ENCODE measurements around the gene RSPH1. TPM values are rescaled to one million over a fixed set of nuclear protein-coding genes. Genes with fewer than 3 reads are reported as not detected.

RSPH1 gene
- total RNA-seq, 1 experiment from 2014 or later: 0.31 TPM

DNA sequence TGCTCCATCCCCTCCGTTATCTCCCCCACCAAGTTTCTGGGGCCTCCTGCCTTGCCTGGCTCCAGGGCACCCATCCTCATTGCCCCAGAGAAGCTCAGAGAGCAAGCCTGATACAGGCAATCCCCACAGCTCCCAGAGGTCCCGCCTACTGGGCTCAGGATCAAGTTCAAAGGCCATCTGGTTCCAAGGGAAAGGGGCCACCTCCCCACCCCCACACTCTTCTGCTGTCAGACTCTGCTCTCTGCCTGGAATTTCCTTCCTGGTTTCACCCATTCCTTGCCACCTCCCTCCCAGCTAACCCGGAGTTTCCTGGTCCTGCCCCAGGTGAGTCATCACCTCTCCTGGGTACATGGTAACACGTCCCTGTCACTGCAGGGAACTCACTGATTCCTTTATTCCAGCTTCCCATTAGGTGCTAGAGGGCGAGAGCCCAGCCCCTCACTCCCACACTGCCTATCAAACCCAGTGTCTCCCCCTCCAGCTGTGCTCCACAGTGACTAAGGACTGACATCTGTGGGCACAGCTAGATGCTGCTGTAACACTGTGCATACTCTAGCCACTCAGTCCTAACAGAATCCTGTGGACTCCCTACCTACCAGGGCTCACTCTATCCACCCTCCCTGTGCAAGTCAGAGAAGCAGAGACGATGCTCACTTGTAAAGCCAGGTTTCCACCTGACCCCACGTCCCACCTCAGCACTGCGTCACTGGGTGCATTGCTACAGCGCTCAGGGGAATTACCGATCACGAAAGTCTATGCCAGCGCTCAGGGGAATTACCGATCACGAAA lies 21.8 kb downstream of the RSPH1 start:
- H4K20me1 ChIP-seq (ENCODE audit: control insufficient read depth, insufficient read depth, insufficient read length): no peaks in the 10 kb centered on the region
- H3K27me3 ChIP-seq (ENCODE audit: insufficient read depth, low read length): no peaks in the 10 kb centered on the region
- no peak overlapping the region for H2BK15ac ChIP-seq (ENCODE audit: low read depth, low read length)
- no peak overlapping the region for H2BK120ac ChIP-seq (ENCODE audit: low read depth, low read length, poor library complexity, severe bottlenecking)
- no peak overlapping the region for H3K9ac ChIP-seq (ENCODE audit: extremely low read depth, insufficient read length, low read length)
- no peak overlapping the region for H2AK5ac ChIP-seq (ENCODE audit: insufficient read length, low read length)
- peak overlapping the region in 1 of 3 experiments; percentile 11; a peak in 1 of 7 replicates for H3K27ac Mint-ChIP-seq
- H3K56ac ChIP-seq (ENCODE audit: insufficient read length, low read depth, low read length): no peak overlapping the region
- H3K4me2 ChIP-seq (ENCODE audit: insufficient read depth, insufficient read length, low read length): no peak overlapping the region
- H3K23ac ChIP-seq (ENCODE audit: insufficient read length, low read depth, low read length): no peak overlapping the region
- peaks cover 8% of the 10 kb centered on the region for H3K27me3 Mint-ChIP-seq (ENCODE audit: low read depth)
- H4K5ac ChIP-seq (ENCODE audit: insufficient read length, low read depth, low read length): no peak overlapping the region
- peaks cover 7% of the 10 kb centered on the region; the same call in 1 of the 2 replicates for H3K4me1 ChIP-seq (ENCODE audit: insufficient read depth, low read length)
- TF ChIP-seq, protein P1, sequence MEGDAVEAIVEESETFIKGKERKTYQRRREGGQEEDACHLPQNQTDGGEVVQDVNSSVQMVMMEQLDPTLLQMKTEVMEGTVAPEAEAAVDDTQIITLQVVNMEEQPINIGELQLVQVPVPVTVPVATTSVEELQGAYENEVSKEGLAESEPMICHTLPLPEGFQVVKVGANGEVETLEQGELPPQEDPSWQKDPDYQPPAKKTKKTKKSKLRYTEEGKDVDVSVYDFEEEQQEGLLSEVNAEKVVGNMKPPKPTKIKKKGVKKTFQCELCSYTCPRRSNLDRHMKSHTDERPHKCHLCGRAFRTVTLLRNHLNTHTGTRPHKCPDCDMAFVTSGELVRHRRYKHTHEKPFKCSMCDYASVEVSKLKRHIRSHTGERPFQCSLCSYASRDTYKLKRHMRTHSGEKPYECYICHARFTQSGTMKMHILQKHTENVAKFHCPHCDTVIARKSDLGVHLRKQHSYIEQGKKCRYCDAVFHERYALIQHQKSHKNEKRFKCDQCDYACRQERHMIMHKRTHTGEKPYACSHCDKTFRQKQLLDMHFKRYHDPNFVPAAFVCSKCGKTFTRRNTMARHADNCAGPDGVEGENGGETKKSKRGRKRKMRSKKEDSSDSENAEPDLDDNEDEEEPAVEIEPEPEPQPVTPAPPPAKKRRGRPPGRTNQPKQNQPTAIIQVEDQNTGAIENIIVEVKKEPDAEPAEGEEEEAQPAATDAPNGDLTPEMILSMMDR (conservative IDR thresholded peaks at IDR 0.05): no peak
- H4K8ac ChIP-seq (replicated peaks; ENCODE audit: insufficient read length, low read depth, low read length): no peak overlapping the region
- no peak overlapping the region for H3T11ph ChIP-seq (ENCODE audit: low read length)
- no peak overlapping the region for H2BK5ac ChIP-seq (ENCODE audit: insufficient read length, low read length)
- H3K18ac ChIP-seq (ENCODE audit: insufficient read length, low read depth, low read length): no peak overlapping the region
- no peak overlapping the region for H4K91ac ChIP-seq (ENCODE audit: insufficient read length, low read depth, low read length)
- no peaks in the 10 kb centered on the region for H3K79me2 ChIP-seq (ENCODE audit: insufficient read depth, low read length)
- no peak overlapping the region for H3K27ac ChIP-seq (ENCODE audit: insufficient read length, low read depth, low read length)
- no peak overlapping the region for H2BK12ac ChIP-seq (ENCODE audit: insufficient read length, low read depth, low read length)
- no peak overlapping the region for H3K4me3 Mint-ChIP-seq
- peak; percentile 71 for DNase-seq
- H3K36me3 Mint-ChIP-seq (ENCODE audit: insufficient read depth in 1 of 3, low read depth in 3 of 3): no peaks in the 10 kb centered on the region
- no peaks in the 10 kb centered on the region for H3K9me3 ChIP-seq (ENCODE audit: control insufficient read depth, low read depth, low read length)
- H3K79me1 ChIP-seq (ENCODE audit: insufficient read depth, low read depth, low read length, poor library complexity, severe bottlenecking): no peaks in the 10 kb centered on the region
- H3K4me1 Mint-ChIP-seq: peaks cover 13 to 18% of the 10 kb centered on the region in 2 experiments
- no peak overlapping the region for H2BK20ac ChIP-seq (ENCODE audit: low read depth, low read length, poor library complexity, severe bottlenecking)
- no peak overlapping the region for H3K4ac ChIP-seq (ENCODE audit: low read depth, low read length)
- H3K14ac ChIP-seq (ENCODE audit: insufficient read depth, low read length): no peak overlapping the region
- no peaks in the 10 kb centered on the region for H3K9me3 Mint-ChIP-seq
- H3K23me2 ChIP-seq (ENCODE audit: insufficient read length, low read depth, low read length, poor library complexity, severe bottlenecking): no peaks in the 10 kb centered on the region
- no CpG with 5 or more reads among the region's 14 CpGs for WGBS (ENCODE audit: extremely low coverage, insufficient read length, low lambda C conversion rate)
- H2AFZ ChIP-seq (ENCODE audit: low read length): no peak overlapping the region

All from H9 (cell line).